Activated effector memory CD4-positive, alpha-beta T cell treated with anti-CD3 and anti-CD28 coated beads, Interleukin-2, amount 50 U/mL, for 16 hours (primary cell): Measurements from ENCODE around the gene TMPRSS4.

ENCODE experiments used
- DNase-seq: peaks from one replicate; pipeline ENCODE4 v3.0.0-alpha.2; 2020

The TMPRSS4 gene

GRCh38 chr11:118156531-118157185, 79.8 kb downstream of the TMPRSS4 start:
- DNase-seq = no peak

GRCh38 chr11:118157186-118157895, 80.5 kb downstream of the TMPRSS4 start:
- DNase-seq = no peak

GRCh38 chr11:118161786-118162185, 84.9 kb downstream of the TMPRSS4 start:
- DNase-seq = no peak

- no peak for DNase-seq
Observed at GRCh38 chr11:118162846-118163245, 86.0 kb downstream of the TMPRSS4 start.

GRCh38 chr11:118163494-118163893, 86.6 kb downstream of the TMPRSS4 start:
- DNase-seq = no peak

- DNase-seq = no peak
Observed at GRCh38 chr11:118164885-118165284, 88.0 kb downstream of the TMPRSS4 start.

- no peak for DNase-seq
Observed at GRCh38 chr11:118166641-118167040, 89.8 kb downstream of the TMPRSS4 start.

GRCh38 chr11:118167253-118167652, 90.4 kb downstream of the TMPRSS4 start:
- DNase-seq = no peak

GRCh38 chr11:118167906-118168305, 91.0 kb downstream of the TMPRSS4 start:
- no peak for DNase-seq

- DNase-seq = no peak
Observed at GRCh38 chr11:118168316-118168715, 91.4 kb downstream of the TMPRSS4 start.

- no peak for DNase-seq
Observed at GRCh38 chr11:118168751-118169150, 91.9 kb downstream of the TMPRSS4 start.

GRCh38 chr11:118169300-118170140, 92.6 kb downstream of the TMPRSS4 start:
- no peak for DNase-seq

GRCh38 chr11:118170231-118170630, 93.4 kb downstream of the TMPRSS4 start:
- DNase-seq = no peak

- no peak for DNase-seq
Observed at GRCh38 chr11:118170882-118171268, 94.0 kb downstream of the TMPRSS4 start.
